ENCODE results near the gene ALK.

ALK gene

GRCh38 chr2:29305762-29306161 lies 615.6 kb downstream of the ALK start:
- DNase-seq = no peak

GRCh38 chr2:29304399-29305060 lies 616.9 kb downstream of the ALK start:
- no peak for DNase-seq

GRCh38 chr2:29296585-29296984 lies 624.8 kb downstream of the ALK start:
- DNase-seq = no peak

- DNase-seq = no peak
These were observed 625.5 kb downstream of the ALK start for GRCh38 chr2:29295845-29296244.

- no peak for DNase-seq
These were observed 627.5 kb downstream of the ALK start for GRCh38 chr2:29293830-29294438.

GRCh38 chr2:29290293-29291047 lies 630.9 kb downstream of the ALK start:
- no peak for DNase-seq

- DNase-seq = no peak
These were observed 636.7 kb downstream of the ALK start for GRCh38 chr2:29284671-29285070.

GRCh38 chr2:29281916-29282247 lies 639.5 kb downstream of the ALK start:
- DNase-seq = no peak

GRCh38 chr2:29281086-29281915 lies 640.1 kb downstream of the ALK start:
- DNase-seq = no peak

- no peak for DNase-seq
These were observed 642.4 kb downstream of the ALK start for GRCh38 chr2:29278966-29279365.

- no peak for DNase-seq
These were observed 645.2 kb downstream of the ALK start for GRCh38 chr2:29276151-29276550.

- no peak for DNase-seq
These were observed 646.2 kb downstream of the ALK start for GRCh38 chr2:29275186-29275585.

GRCh38 chr2:29273685-29274611 lies 647.4 kb downstream of the ALK start:
- DNase-seq = no peak

GRCh38 chr2:29273004-29273684 lies 648.2 kb downstream of the ALK start:
- DNase-seq = no peak

- DNase-seq = no peak
These were observed 649.1 kb downstream of the ALK start for GRCh38 chr2:29272311-29272710.

- no peak for DNase-seq
These were observed 650.7 kb downstream of the ALK start for GRCh38 chr2:29270701-29271121.

GRCh38 chr2:29269765-29270109 lies 651.6 kb downstream of the ALK start:
- DNase-seq = no peak

GRCh38 chr2:29269095-29269764 lies 652.2 kb downstream of the ALK start:
- DNase-seq = no peak

GRCh38 chr2:29267720-29268119 lies 653.7 kb downstream of the ALK start:
- DNase-seq = no peak

GRCh38 chr2:29263886-29264285 lies 657.5 kb downstream of the ALK start:
- no peak for DNase-seq

- DNase-seq = no peak
These were observed 658.6 kb downstream of the ALK start for GRCh38 chr2:29262681-29263260.
